ENCODE data around the gene ST3GAL3.

- no peak for TF ChIP-seq CTCF (IDR thresholded peaks at IDR 0.05)
- no peak for TF ChIP-seq POLR2A (IDR thresholded peaks at IDR 0.05)
Observed at GRCh38 chr1:43904660-43905551, 197.6 kb downstream of the ST3GAL3 start.

Data from right lobe of liver (tissue), 4 donors.